Measurements from ENCODE around the gene LDB2.

GRCh38 chr4:16881151-16881884 lies 17.1 kb downstream of the LDB2 start:
- no peak for TF ChIP-seq EZH2 (IDR thresholded peaks at IDR 0.05; ENCODE audit: borderline replicate concordance, low read depth, low read length, severe bottlenecking)
- no peak for TF ChIP-seq CTCF (IDR thresholded peaks at IDR 0.05; ENCODE audit: extremely low read depth in 1 of 2, insufficient read depth in 1 of 2, low read depth in 1 of 2, low read length in 2 of 2)
- TF ChIP-seq POLR2AphosphoS5 (IDR thresholded peaks at IDR 0.05; ENCODE audit: insufficient read depth, low read depth, low read length) = no peak
